Tibial artery (tissue), 4 donors: Measurements from ENCODE around the gene PTPRJ.

Experiments
- DNase-seq, 2 donors: peaks; one replicate each; pipeline ENCODE4 v3.0.0-alpha.2; 2019
- H3K27ac ChIP-seq, 2 donors: fragments of 200-600 bp; sonication (generic) in 1 of 2; 1 replicate in 1 of 2; 2 replicates in 1 of 2; pipeline ENCODE4 v1.5.1; 2018 to 2019; ENCODE audit warnings: mild to moderate bottlenecking in 1 of 2
- H3K27me3 ChIP-seq, 2 donors: fragments of 200-600 bp; sonication (generic) in 1 of 2; one replicate each; pipeline versions ENCODE4 v1.5.1 to v1.6.0; 2016 to 2019
- H3K36me3 ChIP-seq, 3 donors: fragments of 200-600 bp; sonication (generic) in 2 of 3; one replicate each; pipeline ENCODE4 v1.5.1; 2016 to 2019; ENCODE audit warnings: mild to moderate bottlenecking in 2 of 3
- H3K4me1 ChIP-seq, 4 donors: fragments of 200-600 bp; sonication (generic) in 2 of 4; 1 replicate in 3 of 4; 2 replicates in 1 of 4; pipeline ENCODE4 v1.5.1; 2016 to 2019
- H3K4me3 ChIP-seq, 2 donors: fragments of 200-600 bp; sonication (generic) in 1 of 2; 1 replicate in 1 of 2; 2 replicates in 1 of 2; pipeline ENCODE4 v1.5.1; 2018 to 2019; ENCODE audit warnings: mild to moderate bottlenecking in 2 of 2
- H3K9me3 ChIP-seq, 3 donors: fragments of 200-600 bp; sonication (generic) in 1 of 3; one replicate each; pipeline ENCODE4 v1.5.1; 2016 to 2019
- intact Hi-C: fragments of 100-400 bp; cut with DNase I; formaldehyde crosslinking; loops from one replicate; pipeline ENCODE4 v1.15.0; 2023; ENCODE audit warnings: low total_unique reads
- TF ChIP-seq, protein P1 (sequence below), 2 experiments: fragments of 200-600 bp in 1 of 2; fragments of 450-650 bp in 1 of 2; IDR thresholded peaks; one replicate each; pipeline ENCODE4 v1.5.1; 2017 to 2019; ENCODE audit warnings: antibody characterized with exemption in 2 of 2, mild to moderate bottlenecking in 1 of 2, moderate library complexity in 1 of 2

Gene PTPRJ

DNA sequence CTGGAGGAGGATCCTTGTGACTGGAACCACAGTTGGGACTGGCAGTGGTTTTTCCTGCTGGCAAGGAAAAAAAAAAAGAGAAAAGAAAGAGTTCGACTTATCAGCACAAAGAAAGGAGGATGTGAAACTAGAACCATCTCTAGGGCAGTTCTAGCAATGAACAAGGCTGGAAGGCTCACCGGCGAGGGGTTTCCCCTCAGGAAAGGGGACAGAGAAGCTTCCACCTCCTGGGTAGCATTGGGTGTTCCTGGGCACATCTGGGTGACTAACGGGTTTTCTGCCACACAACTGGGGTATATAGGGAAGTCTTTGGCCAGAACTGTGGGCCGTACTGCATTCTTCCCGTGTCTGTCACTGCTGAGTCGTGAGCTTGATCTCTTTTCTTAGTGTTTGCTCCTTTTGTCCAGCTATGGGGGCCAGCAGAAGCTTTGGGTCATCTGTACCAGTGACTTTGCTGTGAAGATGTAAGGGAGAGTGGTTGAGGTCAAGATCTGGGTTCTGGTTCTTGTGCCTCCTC, 126.9 kb downstream of the PTPRJ start:
- H3K9me3 ChIP-seq = no peaks in the 10 kb centered on the region
- intact Hi-C loops = no loop called here
- no peaks in the 10 kb centered on the region for H3K27me3 ChIP-seq
- H3K27ac ChIP-seq = no peak overlapping the region
- TF ChIP-seq, protein P1, sequence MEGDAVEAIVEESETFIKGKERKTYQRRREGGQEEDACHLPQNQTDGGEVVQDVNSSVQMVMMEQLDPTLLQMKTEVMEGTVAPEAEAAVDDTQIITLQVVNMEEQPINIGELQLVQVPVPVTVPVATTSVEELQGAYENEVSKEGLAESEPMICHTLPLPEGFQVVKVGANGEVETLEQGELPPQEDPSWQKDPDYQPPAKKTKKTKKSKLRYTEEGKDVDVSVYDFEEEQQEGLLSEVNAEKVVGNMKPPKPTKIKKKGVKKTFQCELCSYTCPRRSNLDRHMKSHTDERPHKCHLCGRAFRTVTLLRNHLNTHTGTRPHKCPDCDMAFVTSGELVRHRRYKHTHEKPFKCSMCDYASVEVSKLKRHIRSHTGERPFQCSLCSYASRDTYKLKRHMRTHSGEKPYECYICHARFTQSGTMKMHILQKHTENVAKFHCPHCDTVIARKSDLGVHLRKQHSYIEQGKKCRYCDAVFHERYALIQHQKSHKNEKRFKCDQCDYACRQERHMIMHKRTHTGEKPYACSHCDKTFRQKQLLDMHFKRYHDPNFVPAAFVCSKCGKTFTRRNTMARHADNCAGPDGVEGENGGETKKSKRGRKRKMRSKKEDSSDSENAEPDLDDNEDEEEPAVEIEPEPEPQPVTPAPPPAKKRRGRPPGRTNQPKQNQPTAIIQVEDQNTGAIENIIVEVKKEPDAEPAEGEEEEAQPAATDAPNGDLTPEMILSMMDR (IDR thresholded peaks at IDR 0.05) = no peak
- H3K4me1 ChIP-seq = peaks cover 0 to 23% (median 15%) of the 10 kb centered on the region in 4 donors
- no peak for DNase-seq
- H3K4me3 ChIP-seq = no peak overlapping the region
- H3K36me3 ChIP-seq = no peaks in the 10 kb centered on the region

DNA sequence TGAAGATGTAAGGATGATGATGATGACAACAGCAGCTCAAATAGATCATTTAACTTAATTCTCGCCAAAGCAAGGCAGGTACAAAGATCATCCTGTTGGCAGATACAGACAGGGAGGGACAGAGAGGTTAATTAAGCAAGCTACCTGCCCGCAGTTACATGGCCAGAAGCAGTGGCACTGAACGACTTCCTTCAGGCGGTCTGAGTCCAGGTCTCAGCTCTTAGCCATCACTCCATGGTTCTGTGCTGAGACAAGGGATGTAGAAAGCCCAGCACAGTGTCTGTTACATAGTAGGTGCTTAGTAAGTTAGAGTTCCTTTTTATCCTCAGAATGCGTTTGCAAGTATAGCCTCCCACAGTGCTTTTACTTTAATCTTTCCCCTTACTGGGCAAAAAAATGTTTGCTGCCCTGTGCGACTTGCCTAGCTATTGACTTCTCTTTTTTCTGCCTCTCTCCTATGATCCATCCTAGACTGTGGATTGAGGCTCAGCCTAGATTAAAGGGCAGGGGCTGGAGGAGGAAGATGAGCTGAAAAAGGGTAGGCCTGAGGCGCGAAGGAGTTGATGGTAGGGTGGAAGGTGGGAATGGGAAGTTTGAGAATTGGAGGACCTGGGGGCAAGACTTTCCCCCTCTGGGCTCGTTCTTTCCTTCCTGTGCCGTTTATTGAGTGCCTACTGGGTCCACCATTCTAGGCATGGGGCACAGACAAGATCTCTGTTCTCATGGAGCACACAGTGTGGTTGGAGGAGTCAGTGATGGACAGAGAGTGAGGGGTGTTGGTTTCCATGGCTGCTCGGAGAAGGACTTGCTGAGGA, 128.1 kb downstream of the PTPRJ start:
- intact Hi-C loops = loop anchor here (2.0 kb wide), 1 partner anchor 174 kb away; no protein-coding TSS in a partner anchor
- TF ChIP-seq, protein P1 (IDR thresholded peaks at IDR 0.05) = no peak
- Histone ChIP-seq H3K27me3 (no peaks in the 10 kb centered on the region), H3K4me3 (no peak overlapping the region), H3K27ac (no peak overlapping the region), H3K36me3 (no peaks in the 10 kb centered on the region), H3K9me3 (no peaks in the 10 kb centered on the region), H3K4me1 (peaks cover 0 to 23% (median 15%) of the 10 kb centered on the region in 4 donors)
- no peak for DNase-seq

DNA sequence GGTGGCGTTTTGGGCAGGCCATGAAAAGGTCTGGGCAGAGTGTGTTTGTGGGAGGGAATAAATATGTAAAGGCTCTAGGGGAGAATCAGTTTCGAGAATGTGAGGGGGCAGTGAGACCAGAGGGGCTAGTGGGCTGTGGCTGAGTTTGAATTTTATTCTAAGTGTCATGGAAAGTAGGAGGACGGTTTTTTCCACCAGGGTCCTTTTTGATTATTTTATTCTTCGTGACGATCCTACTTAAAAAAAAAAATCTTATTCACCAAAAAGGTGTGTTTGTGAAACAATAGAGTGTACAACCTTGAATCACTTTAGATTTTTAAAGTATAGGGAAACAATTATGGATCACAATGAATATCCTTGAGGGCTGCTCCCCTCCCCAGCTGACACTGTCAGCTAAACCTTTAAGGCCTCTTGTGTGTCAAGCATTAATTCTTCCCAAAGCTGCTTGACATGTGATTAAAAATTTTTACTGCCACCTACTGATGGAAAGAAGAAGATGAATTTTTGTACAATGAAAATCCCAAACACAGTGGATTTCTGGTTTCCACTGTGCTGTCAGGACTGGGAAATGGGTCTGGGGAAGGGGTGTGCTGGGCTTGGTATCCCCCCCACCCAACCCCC, 128.8 kb downstream of the PTPRJ start:
- intact Hi-C loops = loop anchor here (2.0 kb wide), 1 partner anchor 174 kb away; no protein-coding TSS in a partner anchor
- Histone ChIP-seq H3K36me3 (no peaks in the 10 kb centered on the region), H3K4me1 (peaks cover 0 to 18% (median 10%) of the 10 kb centered on the region in 4 donors), H3K27me3 (no peaks in the 10 kb centered on the region), H3K9me3 (no peaks in the 10 kb centered on the region), H3K4me3 (peak overlapping the region in 1 of 2 donors; percentile 5), H3K27ac (no peak overlapping the region)
- TF ChIP-seq, protein P1 (IDR thresholded peaks at IDR 0.05) = peak; percentile 22 to 30
- DNase-seq = no peak

DNA sequence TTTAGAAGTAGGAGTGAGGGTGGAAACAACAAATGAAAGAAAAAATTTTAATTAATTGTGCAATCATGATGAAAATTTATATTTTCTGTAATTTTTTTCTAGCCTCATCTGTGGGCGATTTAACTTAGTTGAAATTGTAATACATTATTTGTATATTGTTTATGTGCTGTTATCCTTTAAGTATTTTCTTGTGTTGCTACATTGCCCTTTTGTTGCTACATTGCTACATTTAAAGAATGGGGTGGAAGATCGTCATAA, 130.1 kb downstream of the PTPRJ start:
- Histone ChIP-seq H3K4me3 (no peak overlapping the region), H3K9me3 (peaks cover 0 to 7% (median 0%) of the 10 kb centered on the region in 3 donors), H3K4me1 (peaks cover 0 to 12% (median 9%) of the 10 kb centered on the region in 4 donors), H3K36me3 (no peaks in the 10 kb centered on the region), H3K27ac (no peak overlapping the region), H3K27me3 (no peaks in the 10 kb centered on the region)
- DNase-seq = no peak
- intact Hi-C loops = no loop called here
- TF ChIP-seq, protein P1 (IDR thresholded peaks at IDR 0.05) = no peak

DNA sequence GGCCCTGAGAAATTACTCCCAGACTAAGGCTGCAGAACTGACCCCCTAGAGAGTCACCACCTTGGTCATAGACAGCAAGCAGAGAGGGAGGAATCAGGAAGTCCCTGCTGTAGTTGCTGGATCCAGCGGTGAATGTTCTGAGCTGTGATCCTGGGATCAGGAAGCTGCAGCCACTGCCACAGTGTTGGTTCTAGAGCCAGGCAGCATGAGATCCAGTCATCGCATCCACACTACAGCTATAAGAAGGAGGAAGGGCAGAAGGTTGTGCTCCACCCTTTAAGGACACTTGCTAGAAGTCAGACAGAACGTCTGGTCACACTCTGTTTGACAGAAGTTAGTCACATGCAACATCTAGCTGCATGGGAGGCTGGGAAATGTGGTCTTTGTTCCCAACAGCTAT, 131.5 kb downstream of the PTPRJ start:
- no peaks in the 10 kb centered on the region for H3K27me3 ChIP-seq
- TF ChIP-seq, protein P1 (IDR thresholded peaks at IDR 0.05) = no peak
- DNase-seq = no peak
- H3K27ac ChIP-seq = no peak overlapping the region
- peaks cover 0 to 12% (median 0%) of the 10 kb centered on the region in 3 donors for H3K9me3 ChIP-seq
- H3K4me3 ChIP-seq = no peak overlapping the region
- H3K36me3 ChIP-seq = no peaks in the 10 kb centered on the region
- peaks cover 0 to 12% (median 8%) of the 10 kb centered on the region in 4 donors for H3K4me1 ChIP-seq
- intact Hi-C loops = no loop called here
